Hindlimb muscle (tissue), 1 donor: ENCODE measurements around the gene PTPMT1. TPM values are rescaled to one million over a fixed set of nuclear protein-coding genes. Genes with fewer than 3 reads are reported as not detected.

Experiments used
- DNase-seq: peaks from one replicate; pipeline ENCODE4 v3.0.0-alpha.2; 2013
- polyA plus RNA-seq: library from polyadenylated mRNA; unstranded; fragments of 120-200 nt; gene quantifications from one replicate; pipeline ENCODE4 v1.2.1, GENCODE V29; 2013; ENCODE audit not compliant: insufficient read length

Gene PTPMT1
- polyA plus RNA-seq, 1 donor: 25.4 TPM

DNA sequence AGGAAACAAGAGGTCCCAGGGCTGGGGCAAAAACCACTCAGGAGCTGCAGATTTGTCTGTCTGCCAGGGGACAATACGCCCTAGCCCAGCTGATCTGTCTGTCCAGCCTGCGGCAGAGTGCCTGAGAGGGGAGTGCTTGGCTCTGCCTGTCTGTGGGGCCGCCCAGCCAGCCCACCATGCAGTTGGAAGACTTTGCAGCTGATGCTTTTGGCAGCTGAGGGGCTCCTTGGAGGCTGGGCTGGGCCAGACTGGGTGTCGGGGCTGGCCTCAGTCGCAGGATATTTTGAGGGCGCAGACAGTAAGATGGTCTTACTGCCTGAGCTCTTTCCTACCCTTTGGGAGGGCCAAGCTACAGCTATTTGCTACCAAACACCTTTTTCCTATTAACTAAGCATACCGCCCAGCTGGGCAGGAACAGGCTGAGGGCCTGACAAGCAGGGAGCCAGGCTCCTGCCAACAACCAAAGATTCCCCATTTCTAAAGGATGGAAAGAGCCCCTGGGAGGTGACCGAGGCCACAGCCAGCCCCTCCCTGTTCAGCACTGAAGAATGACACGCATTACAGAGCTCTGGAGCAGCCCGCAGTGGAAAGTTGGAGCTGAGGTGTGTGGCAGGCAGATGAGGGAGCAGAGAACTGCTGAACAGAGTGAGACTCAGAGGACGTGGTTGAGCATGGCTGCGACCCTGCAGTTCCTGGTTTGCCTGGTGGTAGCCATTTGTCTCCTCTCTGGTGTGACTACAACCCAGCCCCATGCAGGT lies 20.9 kb downstream of the PTPMT1 start, which contains the start of gene FAM180B:
TSS of gene FAM180B (plus strand) at position 581 of the 758 bp plus-strand sequence. CDS start at position 672, 91 bp downstream.
- peak; percentile 70 for DNase-seq

DNA sequence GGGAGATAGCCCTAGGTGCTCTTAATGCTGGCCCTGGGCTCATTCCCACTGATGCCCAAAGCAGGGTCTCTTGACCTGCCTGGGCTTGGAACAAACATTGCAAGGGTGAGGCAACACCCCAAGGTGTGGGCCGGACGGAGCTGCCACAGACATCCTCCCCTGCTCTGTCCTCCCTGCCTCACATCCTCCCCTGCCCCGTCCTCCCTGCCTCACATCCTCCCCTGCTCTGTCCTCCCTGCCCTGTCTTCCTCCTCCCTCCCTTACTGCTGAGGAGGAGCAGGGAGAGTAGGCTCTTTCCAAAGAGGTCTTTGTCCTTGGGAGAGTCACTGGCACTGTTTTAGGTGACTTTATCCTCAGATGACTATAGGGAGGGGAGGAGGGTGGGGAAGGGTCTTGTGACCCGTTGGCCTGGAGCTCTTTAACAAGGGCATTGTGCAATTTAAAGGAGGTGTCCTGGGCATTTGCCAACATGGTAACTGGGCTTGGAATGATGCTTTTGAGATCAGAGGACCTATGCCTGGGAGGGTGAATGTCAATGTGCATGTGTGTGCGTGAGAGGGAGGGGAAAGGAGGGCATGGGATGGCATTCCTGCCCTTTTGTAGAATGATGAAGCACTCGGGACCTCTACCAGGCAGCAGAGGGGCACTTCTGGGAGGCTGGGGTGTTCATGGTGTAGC lies 21.8 kb downstream of the PTPMT1 start:
- no peak for DNase-seq

DNA sequence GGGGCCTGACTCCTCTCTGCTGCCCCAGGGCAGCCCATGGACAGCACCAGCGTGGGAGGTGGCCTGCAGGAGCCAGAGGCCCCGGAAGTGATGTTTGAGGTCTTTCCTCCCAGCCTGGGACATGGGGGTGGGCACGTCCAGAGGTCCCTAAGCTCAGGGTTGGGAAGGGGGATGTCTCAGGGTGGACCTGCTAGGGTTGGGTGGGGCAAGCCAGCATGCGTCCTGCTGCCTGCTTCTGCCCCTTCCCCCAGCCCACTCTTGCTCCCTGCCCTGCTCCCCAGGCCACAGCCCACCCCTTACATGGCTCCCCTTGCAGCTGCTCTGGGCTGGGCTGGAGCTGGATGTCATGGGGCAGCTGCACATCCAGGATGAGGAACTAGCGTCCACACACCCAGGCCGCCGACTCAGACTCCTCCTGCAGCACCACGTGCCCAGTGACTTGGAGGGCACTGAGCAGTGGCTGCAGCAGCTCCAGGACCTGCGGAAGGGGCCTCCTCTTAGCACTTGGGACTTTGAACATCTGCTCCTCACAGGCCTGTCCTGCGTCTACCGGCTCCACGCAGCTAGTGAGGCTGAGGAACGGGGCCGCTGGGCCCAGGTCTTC lies 22.4 kb downstream of the PTPMT1 start:
- no peak for DNase-seq

DNA sequence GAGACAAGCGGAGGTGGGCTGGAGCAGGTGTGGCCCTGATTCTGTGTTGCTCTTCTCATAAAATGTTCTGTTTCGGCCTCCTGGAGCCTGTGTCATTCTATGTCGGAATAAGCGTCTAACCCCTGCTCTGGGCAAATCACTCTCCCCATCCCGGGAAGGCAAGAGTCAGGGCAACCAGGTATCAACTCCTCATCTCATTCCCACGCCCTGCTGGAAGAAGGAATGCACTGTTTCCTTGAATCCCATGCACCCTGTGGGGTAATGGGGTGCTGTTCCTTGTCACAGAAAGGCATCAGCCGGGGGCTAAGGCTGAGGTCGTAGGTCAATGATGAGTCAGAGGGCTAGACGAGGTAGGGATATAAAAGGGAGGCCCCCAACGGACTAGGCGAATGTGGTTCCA lies 23.7 kb downstream of the PTPMT1 start:
- DNase-seq: no peak

DNA sequence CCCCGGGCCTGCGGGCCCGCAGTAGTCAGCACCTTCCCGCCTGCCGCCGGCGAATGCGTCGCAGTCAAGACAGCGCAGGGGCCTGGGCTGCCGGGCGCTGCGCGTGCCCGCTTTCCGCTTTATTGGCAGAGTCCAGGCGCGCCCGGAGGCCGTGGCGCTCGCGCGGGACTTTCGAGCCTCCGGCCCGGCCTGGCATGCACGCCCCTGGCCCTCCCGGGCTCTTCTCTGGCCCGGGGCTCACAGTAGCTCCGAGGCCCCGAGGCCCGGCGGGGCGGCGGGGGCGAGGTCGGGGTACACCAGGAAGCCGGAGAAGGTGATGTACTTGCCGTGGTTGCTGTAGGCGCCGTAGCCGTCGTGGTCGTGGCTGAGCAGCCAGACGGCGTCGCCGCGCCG lies 24.2 kb downstream of the PTPMT1 start:
- no peak for DNase-seq

DNA sequence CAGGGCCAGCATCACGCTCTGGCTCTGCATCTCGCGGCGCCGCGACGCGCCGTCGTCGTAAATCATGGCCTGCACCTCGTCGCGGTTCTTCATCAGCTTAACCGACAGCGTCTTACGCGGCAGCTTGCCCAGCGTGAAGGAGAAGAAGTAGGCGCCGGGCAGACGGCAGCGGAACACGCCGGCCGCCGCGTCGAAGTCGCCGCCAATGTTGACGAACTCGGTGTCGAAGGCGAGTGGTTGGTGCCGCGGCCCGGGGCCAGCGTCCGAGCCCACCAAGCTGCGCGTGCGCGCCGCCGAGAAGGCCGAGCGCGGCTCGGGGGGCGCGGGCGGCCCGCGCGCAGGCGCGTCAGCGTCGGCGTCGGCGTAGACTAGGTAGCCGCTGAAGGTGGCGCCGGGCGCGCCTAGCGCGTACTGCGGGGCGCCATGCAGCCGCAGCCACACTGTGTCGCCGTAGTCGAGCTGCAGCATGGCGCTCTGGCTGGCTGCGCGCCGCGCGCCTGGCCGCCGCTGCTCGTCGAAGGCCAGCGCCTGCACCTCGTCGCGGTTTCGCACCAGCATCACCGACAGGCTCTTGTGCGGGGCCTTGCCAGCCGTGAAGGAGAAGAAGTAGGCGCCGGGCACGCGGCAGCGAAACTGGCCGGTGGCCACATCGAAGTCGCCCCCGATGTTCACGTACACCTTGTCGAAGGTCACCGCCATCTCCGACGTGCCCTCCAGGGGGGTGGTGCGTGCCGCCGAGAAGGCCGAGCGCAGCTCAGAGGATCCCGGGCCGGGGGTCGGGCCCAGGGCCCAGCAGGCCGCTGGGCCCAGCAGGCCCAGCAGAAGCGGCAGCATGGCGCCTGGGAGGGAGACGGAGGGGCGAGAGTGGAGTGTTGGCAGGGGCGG lies 24.8 kb downstream of the PTPMT1 start:
- DNase-seq: peak; percentile 87

DNA sequence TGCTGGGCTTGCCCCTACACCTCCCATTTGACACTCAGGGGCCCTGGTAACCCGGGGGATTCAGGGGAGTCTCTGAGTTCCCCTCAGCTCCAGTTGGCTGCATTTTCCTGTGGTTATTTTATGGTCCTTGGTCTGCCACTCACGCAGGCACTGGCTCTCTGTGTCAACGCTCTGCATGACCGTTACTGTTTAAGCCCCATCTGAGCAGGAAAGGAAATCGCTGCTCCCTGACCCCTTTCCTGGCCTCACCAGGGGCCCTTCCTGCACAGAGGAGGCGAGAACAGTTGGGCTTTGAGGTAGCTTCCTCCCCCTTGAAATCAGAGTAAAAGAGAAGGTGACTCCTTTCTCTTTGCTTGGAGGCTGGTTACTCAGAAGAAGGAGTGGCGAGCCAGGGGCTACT lies 26.4 kb downstream of the PTPMT1 start:
- no peak for DNase-seq

DNA sequence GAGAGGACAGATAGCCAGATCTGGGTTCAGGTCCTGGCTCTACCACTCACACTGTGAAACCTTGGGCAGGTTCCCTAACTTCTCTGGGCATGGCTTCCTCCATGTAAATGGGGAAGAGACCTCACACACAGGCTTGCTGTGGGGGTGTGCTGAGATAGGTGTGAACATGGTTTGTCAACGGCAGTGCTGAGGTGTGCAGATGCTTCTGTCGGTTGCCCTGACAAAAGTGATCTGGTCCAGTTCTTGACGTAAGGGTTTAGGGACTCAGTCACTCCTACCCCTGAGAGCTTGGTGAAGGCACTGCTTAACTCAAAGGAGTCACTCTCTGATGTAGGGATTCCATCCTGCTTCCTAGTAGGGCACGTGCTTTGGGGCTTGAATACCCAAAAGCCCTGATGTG lies 26.9 kb downstream of the PTPMT1 start:
- DNase-seq: no peak

DNA sequence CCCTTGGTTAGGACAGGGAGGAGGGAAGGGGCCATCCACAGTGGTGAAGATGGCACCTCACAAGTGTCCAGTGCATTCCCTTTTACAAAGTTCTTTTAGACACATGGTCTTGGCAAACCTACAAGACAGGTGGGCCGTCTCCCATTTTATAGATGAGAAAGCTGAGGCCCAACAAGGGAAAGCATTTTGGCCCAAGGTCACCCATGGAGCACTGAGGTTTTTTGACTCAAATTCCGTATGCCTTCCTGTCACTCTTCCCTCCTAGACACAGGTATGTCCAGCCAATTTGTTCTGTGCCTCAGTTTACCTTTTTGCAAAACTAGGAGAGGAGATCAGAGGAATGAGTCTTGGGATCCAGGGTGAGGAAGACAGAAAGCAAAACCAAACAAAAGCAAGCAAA lies 27.6 kb downstream of the PTPMT1 start:
- no peak for DNase-seq

DNA sequence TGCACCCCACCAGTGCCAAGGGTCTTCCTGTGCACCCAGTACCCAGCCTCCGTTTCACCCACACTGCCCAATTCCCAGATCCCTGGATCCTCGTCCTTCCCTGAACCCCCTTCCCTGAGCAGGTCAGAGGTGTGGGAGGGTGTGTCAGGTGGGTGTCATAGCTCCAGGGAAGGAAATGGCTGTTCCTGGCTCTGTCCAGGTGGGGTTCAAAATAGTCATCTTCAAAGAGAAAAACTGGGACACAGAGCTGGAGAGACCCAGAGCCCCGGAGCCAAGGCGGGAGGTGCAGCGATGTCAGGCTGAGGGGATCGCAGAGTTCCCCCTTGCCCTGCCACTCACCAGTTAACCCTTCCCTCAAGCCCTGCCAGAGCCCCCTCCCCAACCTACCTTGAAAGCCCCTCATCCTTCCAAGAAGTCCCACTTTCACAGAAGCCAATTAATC lies 28.1 kb downstream of the PTPMT1 start:
- no peak for DNase-seq

DNA sequence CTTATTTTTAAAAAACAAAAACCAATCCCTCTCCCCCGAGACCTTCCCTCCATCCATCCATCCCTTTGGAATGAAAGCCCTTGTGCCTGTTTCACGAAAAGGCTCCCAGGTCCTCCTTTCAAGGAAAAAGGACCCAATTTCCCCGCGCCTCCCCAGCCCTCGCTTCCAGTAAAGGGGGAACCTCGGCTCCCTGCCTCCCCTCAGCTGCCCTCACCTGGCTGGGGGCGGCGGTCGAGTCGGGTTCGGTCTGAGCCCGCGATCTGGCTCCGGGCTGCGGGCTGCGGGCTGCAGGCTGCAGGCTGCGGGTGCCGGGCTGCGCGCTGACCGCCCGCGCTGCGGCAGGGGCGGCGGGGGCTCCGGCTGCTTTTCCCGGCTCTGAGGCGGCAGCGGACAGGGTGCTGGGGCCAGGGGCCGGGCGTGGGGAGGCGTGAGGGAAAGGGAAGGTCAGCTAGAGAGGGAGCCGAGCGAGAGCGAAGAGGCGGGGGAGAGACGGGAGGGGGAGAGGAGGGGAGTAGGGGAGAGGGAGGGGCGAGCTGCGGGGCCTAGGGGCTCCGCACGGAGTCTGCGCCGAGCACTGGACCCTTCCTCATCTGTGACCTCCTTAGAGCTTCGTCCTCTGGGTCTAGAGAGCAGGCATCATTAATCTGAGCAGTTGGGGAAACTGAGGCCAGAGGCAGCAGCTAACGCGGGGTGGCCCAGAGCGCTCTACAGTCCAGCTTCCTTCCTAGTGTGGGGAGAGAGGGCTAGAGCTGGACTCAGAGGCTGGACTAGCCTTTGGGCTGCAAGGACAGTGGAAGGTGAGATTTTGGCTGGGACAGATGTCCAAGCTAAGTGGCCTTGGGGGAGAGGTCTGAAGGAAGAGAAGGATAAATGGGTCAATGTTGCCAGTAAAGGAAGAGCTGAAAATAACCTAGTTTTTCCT lies 28.8 kb downstream of the PTPMT1 start, which contains the start of gene C1QTNF4:
TSS of gene C1QTNF4 (minus strand) at position 478 of the 922 bp plus-strand sequence. CDS start 3,601 bp downstream, outside the sequence.
- DNase-seq: no peak

DNA sequence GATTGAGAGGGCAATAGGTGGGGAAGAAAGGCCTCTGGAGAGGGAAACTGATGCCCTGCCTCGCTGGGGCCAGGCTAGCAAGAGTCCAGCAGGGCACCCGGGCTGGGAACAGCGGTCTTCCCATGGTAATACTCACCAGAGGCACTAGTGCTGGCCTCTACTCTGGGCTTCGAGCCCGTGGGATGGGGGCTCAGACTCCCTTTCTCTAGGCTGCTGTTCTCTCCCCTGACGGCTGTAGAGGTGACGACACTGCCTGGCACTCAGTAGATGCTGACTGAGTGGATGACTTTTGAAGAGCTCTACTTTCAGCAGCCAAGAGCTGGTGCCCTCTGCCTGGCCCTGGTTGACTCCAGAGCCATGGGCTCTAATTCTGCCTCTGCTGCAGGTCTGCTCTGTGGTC lies 29.6 kb downstream of the PTPMT1 start:
- DNase-seq: no peak

DNA sequence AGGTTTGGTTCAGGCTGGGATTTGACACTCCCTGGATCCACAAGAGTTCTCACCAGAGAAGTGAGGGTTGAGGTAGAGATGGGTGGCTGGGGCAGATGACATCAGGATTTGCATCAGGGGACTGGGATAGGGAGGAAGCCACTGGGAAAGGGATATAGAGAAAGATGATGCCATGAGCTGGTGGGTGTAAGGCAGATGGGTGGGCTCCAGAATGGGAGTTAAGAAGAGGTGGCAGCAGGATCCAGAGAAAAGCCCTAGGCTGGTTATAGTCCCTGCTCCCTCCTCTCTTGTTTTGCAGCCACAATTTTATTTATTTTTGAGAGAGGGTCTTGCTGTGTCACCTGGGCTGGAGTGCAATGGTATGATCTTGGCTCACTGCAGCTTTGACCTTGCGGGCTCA lies 30.6 kb downstream of the PTPMT1 start:
- no peak for DNase-seq

DNA sequence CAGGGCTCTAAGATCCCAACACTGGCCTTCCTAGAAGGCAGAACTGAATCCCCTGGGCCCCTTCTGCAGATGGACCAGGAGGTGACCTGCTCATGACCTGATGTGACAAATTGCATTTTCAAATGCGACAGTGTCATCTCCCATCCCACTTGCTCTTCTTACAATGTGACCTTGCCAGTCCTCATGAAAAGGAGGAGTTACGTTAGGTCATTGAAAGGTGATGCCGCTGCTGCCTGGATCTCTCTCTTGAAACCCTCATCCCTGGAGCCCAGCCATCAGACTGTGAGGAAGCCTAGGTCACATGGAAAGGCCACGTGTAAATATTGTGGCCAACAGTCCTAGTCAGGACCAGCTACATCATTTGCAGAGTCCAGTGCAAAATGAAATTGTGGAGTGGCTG lies 34.5 kb downstream of the PTPMT1 start:
- DNase-seq: no peak

DNA sequence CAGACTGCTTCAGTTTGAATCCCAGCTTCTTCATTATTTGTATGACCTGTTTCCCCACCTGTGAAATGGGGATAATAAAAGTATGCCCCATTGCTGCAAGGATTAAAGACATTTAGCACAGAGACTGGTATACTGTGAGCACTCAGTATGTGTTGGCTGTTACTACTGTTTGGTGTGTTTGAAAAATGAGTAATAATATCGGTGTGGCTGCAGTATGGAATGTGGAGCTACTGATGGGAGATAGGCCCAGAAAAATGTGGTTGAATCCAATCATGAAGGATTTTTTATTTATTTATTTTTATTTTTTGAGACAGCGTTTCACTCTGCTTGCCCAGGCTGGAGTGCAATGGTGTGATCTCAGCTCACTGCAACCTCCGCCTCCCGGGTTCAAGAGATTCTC lies 37.9 kb downstream of the PTPMT1 start:
- no peak for DNase-seq

DNA sequence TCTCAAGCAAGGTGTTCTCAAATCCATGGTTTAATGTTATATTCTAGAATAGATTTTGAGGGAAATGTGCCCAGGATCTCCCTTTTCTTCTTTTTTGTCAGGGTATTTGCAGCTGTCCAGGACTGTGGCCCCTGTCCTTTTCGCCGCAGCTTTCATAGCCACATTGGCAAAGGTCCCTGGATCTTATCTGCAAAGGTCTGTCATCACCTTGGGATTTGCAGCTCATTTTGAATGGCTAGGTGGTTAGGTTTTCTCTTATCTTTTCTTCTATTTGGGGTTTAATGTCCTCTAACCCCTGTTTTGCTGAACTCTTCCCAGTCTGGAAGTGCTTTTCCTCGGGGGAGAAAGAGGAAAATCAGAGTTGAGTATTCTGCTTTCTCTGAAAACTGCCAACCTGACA lies 40.5 kb downstream of the PTPMT1 start:
- DNase-seq: no peak

DNA sequence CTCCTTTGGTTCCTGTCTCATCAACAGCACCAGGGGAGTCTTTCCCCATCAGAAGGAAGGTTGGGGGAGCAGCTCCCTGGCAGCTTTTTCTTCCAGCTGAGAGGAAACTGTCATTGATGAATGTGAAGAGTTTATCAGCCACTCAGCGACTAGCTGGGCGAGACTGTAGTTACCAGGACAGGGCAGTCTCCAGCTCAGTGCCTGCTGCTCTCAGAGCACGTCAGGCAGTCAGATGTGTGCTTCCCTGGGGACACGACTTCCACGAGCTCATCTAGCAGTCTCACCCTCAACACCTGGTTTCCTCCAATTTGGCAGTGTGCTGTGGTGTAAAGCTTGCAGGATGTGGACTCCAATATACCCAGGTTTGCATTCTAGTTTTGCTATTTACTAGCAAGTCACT lies 41.3 kb downstream of the PTPMT1 start:
- DNase-seq: no peak

DNA sequence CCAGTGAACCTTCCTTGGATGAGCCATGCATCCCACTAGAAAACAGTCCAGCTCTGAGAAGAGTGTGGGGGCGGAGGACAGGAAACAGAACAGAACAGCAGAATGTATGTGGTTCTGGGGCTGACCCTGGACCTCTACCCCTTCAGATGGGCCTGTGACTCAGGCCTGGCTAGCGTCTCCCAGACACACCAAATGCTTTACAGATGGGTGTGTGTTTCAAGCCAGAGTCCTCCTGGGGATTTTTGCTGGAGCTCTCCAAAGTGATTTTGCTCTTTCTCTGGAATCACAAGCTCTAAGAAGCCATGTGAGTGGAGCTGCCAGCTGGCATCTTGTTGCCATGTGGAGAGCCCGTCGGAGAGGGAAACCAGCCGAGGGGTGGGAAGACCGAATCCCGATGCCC lies 42.0 kb downstream of the PTPMT1 start:
- no peak for DNase-seq

DNA sequence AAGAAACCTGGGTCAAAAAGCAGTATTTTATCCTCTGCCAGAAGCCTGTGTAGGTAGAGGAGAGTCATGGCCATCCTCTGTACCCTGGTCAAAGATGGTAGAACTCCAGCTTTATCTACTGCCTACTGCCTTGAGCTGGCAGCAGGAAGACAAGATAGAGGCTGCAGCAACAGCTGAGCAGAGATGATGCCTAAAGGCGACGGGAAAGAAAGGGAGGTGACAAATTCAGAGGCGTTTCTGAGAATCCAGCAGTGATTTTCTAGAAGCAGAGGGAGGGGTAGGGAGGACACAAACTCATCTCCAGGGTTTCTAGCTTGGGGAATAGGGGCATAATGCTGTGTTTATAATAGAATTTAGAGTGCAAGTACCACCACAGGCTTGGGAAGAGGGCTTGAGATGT lies 44.3 kb downstream of the PTPMT1 start:
- no peak for DNase-seq

DNA sequence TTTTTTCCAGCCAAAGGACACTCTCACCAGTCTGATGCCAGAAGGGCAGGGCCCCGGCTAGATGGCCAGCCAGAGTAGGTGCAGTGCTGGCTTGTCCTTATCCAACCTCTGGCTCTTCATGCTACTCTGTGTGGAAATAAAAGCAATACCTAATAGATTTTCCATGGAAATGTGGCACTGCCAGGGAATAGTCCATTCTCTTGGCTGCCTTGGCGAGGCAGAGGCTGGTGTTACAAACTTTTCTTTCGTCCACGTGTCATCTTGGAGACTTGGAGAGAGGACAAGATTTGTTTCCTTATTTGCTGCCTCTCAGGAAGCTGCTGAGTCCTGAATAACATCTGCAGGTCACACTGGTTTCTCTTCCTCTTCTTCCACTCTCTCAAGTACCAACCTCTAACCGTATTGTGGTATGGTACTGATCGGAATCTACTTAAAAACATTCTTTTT lies 46.0 kb downstream of the PTPMT1 start:
- no peak for DNase-seq

DNA sequence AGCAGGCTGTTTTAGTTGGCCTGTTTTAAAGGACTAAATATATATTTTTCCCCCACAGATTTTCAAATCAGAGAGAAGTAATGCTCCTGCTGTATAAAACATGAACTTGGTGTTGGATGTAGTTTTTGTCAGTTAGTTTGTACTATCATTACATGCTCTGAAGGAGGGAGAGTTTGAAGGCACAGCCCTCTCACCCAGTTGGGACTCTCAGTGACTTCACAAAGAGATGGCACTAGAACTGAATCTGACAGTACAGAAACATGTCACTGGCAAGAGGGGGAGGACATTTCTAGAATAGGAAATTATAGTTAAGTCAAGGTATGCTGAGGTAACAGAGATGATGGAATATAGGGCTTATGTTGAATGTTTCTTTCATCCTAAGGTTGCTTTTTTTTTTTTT lies 49.9 kb downstream of the PTPMT1 start:
- no peak for DNase-seq
